Measurements from ENCODE around the gene ANKRD33B. TPM values are rescaled to one million over a fixed set of nuclear protein-coding genes. Genes with fewer than 3 reads are reported as not detected.

Gene ANKRD33B
- total and polyA plus RNA-seq, 2 of the 8 experiments (the other 6 are each of a cell fraction or from before 2014, with no cell fraction given), result 6.9 to 20.6 TPM

- Histone ChIP-seq H2BK120ac (replicated peaks; ENCODE audit: low read depth, low read length) (no peak overlapping the region), H2BK15ac (ENCODE audit: low read length) (no peak overlapping the region), H3K23me2 (ENCODE audit: low read depth, low read length) (peaks cover 3% of the 10 kb centered on the region; the same call in 1 of the 2 replicates), H3K4me3 (ENCODE audit: extremely low read depth in 1 of 4, insufficient read depth in 2 of 4, low read depth in 3 of 4, low read length in 4 of 4) (no peak overlapping the region), H3K4ac (replicated peaks; ENCODE audit: insufficient read length, low read depth, low read length) (no peak overlapping the region), H3K23ac (ENCODE audit: insufficient read length) (no peak overlapping the region), H3K27ac (ENCODE audit: low read depth, low read length) (no peak overlapping the region), H4K8ac (ENCODE audit: extremely low read depth, insufficient read depth, low read length) (no peak overlapping the region), H3K56ac (replicated peaks; ENCODE audit: insufficient read length, low read depth, low read length) (no peak overlapping the region), H3K79me2 (ENCODE audit: control insufficient read depth in 1 of 2, insufficient read depth in 2 of 2, low read length in 2 of 2) (peaks cover 0 to 6% of the 10 kb centered on the region in 2 experiments; a peak in 1 of 4 replicates), H2BK20ac (ENCODE audit: low read length) (no peak overlapping the region), H4K20me1 (replicated peaks in 1 of 2; ENCODE audit: control insufficient read depth in 1 of 2, insufficient read depth in 2 of 2, low read length in 2 of 2) (no peaks in the 10 kb centered on the region), H4K91ac (replicated peaks; ENCODE audit: insufficient read length, low read length) (no peak overlapping the region), H3K27me3 (replicated peaks in 1 of 4; ENCODE audit: control insufficient read depth in 3 of 4, extremely low read depth in 1 of 4, insufficient read depth in 3 of 4, low read length in 3 of 4) (no peaks in the 10 kb centered on the region), H3K18ac (ENCODE audit: extremely low read depth, low read length) (no peak overlapping the region), H3K9me3 (ENCODE audit: insufficient read depth in 2 of 2, low read depth in 1 of 2, low read length in 1 of 2) (no peaks in the 10 kb centered on the region), H2BK5ac (ENCODE audit: low read depth, low read length) (no peak overlapping the region), H2AK5ac (ENCODE audit: low read depth, low read length) (no peak overlapping the region), H3K36me3 (ENCODE audit: control insufficient read depth in 2 of 4, insufficient read depth in 4 of 4, low read length in 3 of 4) (no peaks in the 10 kb centered on the region), H3K4me2 (ENCODE audit: insufficient read depth in 1 of 2, low read depth in 2 of 2, low read length in 2 of 2) (no peak overlapping the region), H3K79me1 (ENCODE audit: low read depth, low read length) (no peaks in the 10 kb centered on the region), H3K4me1 (replicated peaks in 1 of 4; ENCODE audit: control insufficient read depth in 3 of 4, insufficient read depth in 4 of 4, low read length in 3 of 4) (peaks cover 0 to 5% (median 0%) of the 10 kb centered on the region in 4 experiments; a peak in 2 of 7 replicates), H4K5ac (ENCODE audit: insufficient read length, low read depth, low read length) (no peak overlapping the region), H3K14ac (ENCODE audit: insufficient read length) (no peak overlapping the region), H3K9ac (replicated peaks in 1 of 4; ENCODE audit: extremely low read depth in 1 of 4, low read depth in 3 of 4, low read length in 3 of 4) (no peak overlapping the region), H2AFZ (ENCODE audit: low read length) (no peak overlapping the region), H2BK12ac (ENCODE audit: low read depth, low read length) (no peak overlapping the region)
- WGBS, 2 experiments (ENCODE audit: extremely low coverage in 1 of 2, insufficient coverage in 1 of 2, insufficient read length in 1 of 2, insufficient replicate concordance in 2 of 2, low coverage in 1 of 2, low lambda C conversion rate in 2 of 2, missing lambda C conversion rate in 1 of 2), result 97% methylated on average over 9 of the region's 11 CpGs; no CpG with 5 or more reads in 1 of the 2 experiments
- FAIRE-seq (no peak), DNase-seq (ENCODE audit: low read depth in 1 of 2, low spot score in 2 of 2) (no peak)
- ChIA-PET CTCF (ENCODE audit: partially characterized antibody) (interaction anchor here (0.9 to 9.6 kb wide), 10 partner anchors 9 to 171 kb away, joined by 3 to 199 read pairs (median 4); no protein-coding TSS in a partner anchor), POLR2A (ENCODE audit: partially characterized antibody) (interaction anchor here (1.3 kb wide), 1 partner anchor 14 kb away, joined by 5 read pairs; no protein-coding TSS in a partner anchor)
- TF ChIP-seq USF2 (IDR thresholded peaks at IDR 0.05; ENCODE audit: low read length) (no peak), FOSL1 (IDR thresholded peaks at IDR 0.05; ENCODE audit: insufficient read depth, low read depth, low read length) (no peak)
Observed at GRCh38 chr5:10624206-10624605, 60.3 kb downstream of the ANKRD33B start.
